Mammary epithelial cell (primary cell): ENCODE measurements around the gene FSHR.

Experiments
- EZH2 ChIP-seq: IDR thresholded peaks from 2 replicates; pipeline ENCODE4 v1.6.1; 2012; ENCODE audit warnings: low read length, inconsistent platforms, borderline replicate concordance
- TF ChIP-seq, protein P1 (sequence below), 2 donors: IDR thresholded peaks in 1 of 2; conservative IDR thresholded peaks in 1 of 2; 2 replicates each; pipeline ENCODE4 v1.5.1; 2011 to 2012; ENCODE audit warnings: inconsistent platforms in 2 of 2, low read length in 2 of 2, mild to moderate bottlenecking in 2 of 2, control low read depth in 1 of 2, low read depth in 1 of 2; ENCODE audit not compliant: insufficient read depth in 1 of 2; ENCODE audit errors: extremely low read depth in 1 of 2

GRCh38 chr2:49045083-49045482, 109.2 kb downstream of the FSHR start:
- TF ChIP-seq, protein P1, sequence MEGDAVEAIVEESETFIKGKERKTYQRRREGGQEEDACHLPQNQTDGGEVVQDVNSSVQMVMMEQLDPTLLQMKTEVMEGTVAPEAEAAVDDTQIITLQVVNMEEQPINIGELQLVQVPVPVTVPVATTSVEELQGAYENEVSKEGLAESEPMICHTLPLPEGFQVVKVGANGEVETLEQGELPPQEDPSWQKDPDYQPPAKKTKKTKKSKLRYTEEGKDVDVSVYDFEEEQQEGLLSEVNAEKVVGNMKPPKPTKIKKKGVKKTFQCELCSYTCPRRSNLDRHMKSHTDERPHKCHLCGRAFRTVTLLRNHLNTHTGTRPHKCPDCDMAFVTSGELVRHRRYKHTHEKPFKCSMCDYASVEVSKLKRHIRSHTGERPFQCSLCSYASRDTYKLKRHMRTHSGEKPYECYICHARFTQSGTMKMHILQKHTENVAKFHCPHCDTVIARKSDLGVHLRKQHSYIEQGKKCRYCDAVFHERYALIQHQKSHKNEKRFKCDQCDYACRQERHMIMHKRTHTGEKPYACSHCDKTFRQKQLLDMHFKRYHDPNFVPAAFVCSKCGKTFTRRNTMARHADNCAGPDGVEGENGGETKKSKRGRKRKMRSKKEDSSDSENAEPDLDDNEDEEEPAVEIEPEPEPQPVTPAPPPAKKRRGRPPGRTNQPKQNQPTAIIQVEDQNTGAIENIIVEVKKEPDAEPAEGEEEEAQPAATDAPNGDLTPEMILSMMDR (conservative IDR thresholded peaks at IDR 0.05 in 1 of 2, IDR thresholded peaks at IDR 0.05 in 1 of 2; ENCODE audit: extremely low read depth in 1 of 2, insufficient read depth in 1 of 2, low read depth in 1 of 2, low read length in 2 of 2): no peak
- no peak for TF ChIP-seq EZH2
